Bone marrow (tissue), 2 donors: ENCODE measurements around the gene TREML1.
"Not testable (repeated sequence)": the region's sequence is repeated elsewhere in the genome, so short reads cannot be mapped to it uniquely, and the experiment has no call there.

ENCODE experiments used
- DNase-seq, 2 donors: peaks; one replicate each; lab custom pipeline; 2025; lab: John Stamatoyannopoulos, UW

Gene TREML1

DNA sequence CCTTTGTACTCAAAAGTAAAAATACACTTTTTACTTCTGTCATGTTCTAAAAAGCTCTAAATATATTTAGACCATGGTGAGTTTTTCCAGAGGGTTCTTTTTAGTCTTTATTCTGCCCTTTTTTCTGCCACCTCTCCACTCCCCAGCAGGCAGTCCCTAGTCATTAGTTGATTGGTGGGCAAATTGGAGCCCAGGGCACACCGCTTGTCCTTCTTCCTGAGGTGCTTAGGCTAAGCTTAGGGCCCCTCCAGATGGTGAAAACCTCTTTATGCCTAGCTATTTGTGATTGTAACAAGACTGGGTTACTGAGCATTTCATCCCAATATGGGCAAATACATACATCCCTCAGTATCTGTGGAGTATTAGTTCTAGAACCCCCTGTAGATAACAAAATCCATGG lies 6.2 kb downstream of the TREML1 start:
- no peak for DNase-seq

GRCh38 chr6:41136911-41137310 lies 17.2 kb downstream of the TREML1 start:
- no peak for DNase-seq

DNA sequence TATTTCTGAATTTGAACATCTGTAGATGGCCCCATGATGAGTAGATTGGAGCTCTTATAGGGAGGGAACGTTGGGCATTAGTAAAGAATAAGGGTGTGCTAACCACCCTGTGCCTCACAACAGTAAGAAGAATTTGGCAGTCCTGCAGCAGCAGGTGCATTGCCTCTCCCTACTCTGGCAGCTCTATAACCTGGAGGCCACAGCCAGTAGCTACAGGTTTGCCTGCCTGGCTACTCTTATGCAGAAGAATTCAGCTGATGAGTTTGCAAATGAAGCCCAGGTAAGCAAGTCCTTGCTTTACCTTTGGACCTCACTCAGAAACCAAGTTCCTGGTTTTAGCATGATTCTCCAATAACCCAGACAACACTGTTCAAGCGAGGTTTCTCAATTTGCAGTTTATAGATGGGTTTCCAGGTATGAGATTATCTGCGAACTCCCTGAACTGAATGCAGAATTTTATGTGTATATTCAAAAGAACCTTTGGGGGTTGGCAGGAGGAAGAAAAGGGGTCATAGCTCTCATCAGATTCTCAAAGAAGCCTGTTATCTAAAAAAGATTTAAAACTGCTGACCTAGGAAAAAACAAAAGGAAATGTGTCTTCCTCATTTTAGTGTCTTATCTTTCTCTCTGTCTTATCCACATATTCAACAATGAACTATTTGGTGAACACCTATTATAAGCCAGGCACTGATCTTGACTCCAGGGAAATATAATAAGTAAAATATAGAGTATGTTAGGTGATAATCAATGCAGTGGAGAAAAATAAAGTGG lies 18.9 kb downstream of the TREML1 start:
- DNase-seq = no peak

GRCh38 chr6:41132254-41132653 lies 21.9 kb downstream of the TREML1 start:
- DNase-seq = no peak

GRCh38 chr6:41125282-41125681 lies 28.9 kb downstream of the TREML1 start:
- no peak for DNase-seq

GRCh38 chr6:41122918-41123317 lies 31.2 kb downstream of the TREML1 start:
- no peak for DNase-seq

- DNase-seq = no peak
Measured at GRCh38 chr6:41122373-41122772, 31.8 kb downstream of the TREML1 start.

DNA sequence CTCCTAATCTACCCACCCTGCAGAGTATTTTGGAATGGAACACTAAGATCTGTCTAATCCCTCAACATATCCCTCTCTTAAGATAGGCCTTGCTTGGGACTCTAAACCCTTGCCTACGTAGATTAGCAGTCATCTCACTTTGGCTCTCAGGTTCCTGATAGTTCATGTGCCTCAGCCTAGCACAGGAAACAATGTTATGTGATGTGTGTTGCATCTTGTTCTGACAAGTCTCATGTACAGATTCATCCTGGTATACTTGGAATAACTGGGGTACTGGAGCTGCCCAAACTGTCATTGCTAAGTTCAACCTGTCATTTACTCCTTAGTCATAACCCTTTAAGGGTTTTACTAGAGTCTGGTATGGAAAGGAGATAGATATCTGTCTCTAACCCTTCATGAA lies 34.1 kb downstream of the TREML1 start:
- no peak for DNase-seq

GRCh38 chr6:41119508-41119907 lies 34.6 kb downstream of the TREML1 start:
- DNase-seq = no peak

- not testable (repeated sequence) for DNase-seq
Measured at GRCh38 chr6:41115027-41115426, 39.1 kb downstream of the TREML1 start.

DNA sequence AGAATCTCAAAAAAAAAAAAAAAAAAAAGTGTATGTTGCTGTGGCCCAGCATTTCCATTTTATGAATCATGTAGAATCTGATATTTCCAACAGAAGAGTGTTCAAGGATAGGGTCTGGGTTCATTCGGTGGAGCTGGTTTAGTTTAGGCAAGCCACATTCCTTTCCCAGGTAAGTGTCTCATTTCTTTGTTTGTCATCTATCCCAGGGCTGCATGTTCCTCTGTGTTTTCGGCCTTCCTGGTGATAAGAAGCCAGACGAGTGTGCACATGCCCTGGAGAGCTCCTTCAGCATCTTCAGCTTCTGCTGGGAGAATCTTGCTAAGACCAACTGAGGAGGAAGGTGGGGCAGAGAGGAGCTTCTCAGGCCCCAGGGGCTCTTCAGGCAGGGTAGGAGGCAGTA lies 43.1 kb downstream of the TREML1 start:
- no peak for DNase-seq

- no peak for DNase-seq
Measured at GRCh38 chr6:41103847-41104246, 50.3 kb downstream of the TREML1 start.

DNA sequence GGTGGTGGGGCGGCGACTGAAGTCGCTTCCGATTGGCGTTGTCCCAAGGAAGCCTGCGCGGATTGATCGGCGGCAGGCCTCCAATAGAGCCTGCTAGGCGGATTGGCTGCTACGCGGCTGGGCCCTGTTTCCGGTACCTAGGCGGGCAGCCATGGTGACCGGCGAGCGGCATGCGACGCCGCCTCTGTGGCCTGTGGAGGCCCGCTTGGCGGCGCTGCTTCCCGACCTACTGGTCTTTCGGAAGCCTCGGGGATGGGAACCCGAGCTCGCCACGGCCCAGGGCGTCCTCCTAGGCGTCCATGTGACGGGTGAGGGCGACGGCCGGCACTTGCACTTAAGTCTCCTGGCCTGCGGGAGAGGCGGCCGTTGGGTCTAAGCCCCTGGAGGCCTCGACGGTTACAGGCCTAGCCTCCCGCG lies 53.3 kb downstream of the TREML1 start:
- no peak for DNase-seq
